Retinal pigment epithelial cell (primary cell): ENCODE results near the gene SLC1A6.
"Not testable (repeated sequence)": the region's sequence is repeated elsewhere in the genome, so short reads cannot be mapped to it uniquely, and the experiment has no call there.

ENCODE experiments used
- DNase-seq: peaks from one replicate; pipeline ENCODE4 v3.0.0-alpha.2; 2010; ENCODE audit warnings: low read depth
- H3K4me3 ChIP-seq: 2 replicates; pipeline ENCODE4 v1.5.1; 2011; ENCODE audit warnings: mild to moderate bottlenecking, low read length, control low read depth, moderate library complexity
- CTCF ChIP-seq: conservative IDR thresholded peaks from 2 replicates; pipeline ENCODE4 v1.5.1; 2011; ENCODE audit warnings: low read depth, low read length, control low read depth, inconsistent platforms

Gene SLC1A6

GRCh38 chr19:14957464-14957863 lies 22.2 kb downstream of the SLC1A6 start:
- no peak overlapping the region for H3K4me3 ChIP-seq
- no peak for TF ChIP-seq CTCF
- DNase-seq: no peak

GRCh38 chr19:14954071-14954655 lies 25.5 kb downstream of the SLC1A6 start:
- no peak overlapping the region for H3K4me3 ChIP-seq
- DNase-seq: no peak

GRCh38 chr19:14952767-14953166 lies 26.9 kb downstream of the SLC1A6 start:
- no peak for TF ChIP-seq CTCF

More at GRCh38 chr19:14954071-14954655, 25.5 kb downstream of the SLC1A6 start:
- TF ChIP-seq CTCF: no peak

GRCh38 chr19:14950421-14950820 lies 29.2 kb downstream of the SLC1A6 start:
- no peak for TF ChIP-seq CTCF
- no peak for DNase-seq
- H3K4me3 ChIP-seq: no peak overlapping the region

More at GRCh38 chr19:14952767-14953166, 26.9 kb downstream of the SLC1A6 start:
- no peak for DNase-seq
- H3K4me3 ChIP-seq: no peak overlapping the region

- no peak overlapping the region for H3K4me3 ChIP-seq
- DNase-seq: no peak
- TF ChIP-seq CTCF: no peak
Observed at GRCh38 chr19:14949876-14950275, 29.8 kb downstream of the SLC1A6 start.

- not testable (repeated sequence) for DNase-seq, H3K4me3 ChIP-seq
Observed at GRCh38 chr19:14949413-14949812, 30.3 kb downstream of the SLC1A6 start.

- no peak overlapping the region for H3K4me3 ChIP-seq
- DNase-seq: no peak
- no peak for TF ChIP-seq CTCF
Observed at GRCh38 chr19:14944456-14944855, 35.2 kb downstream of the SLC1A6 start.
